RWPE1 (cell line): ENCODE data around the gene SV2C.

ENCODE experiments used
- CTCF ChIA-PET: fragments of 350-600 bp; sonication (Branson Sonifier 250); formaldehyde crosslinking; extraction: SDS; loops from one replicate; lab custom pipeline; 2021; lab: Yijun Ruan, JAX
- POLR2A ChIA-PET: fragments of 400-600 bp; formaldehyde crosslinking; extraction: SDS; loops from one replicate; lab custom pipeline; 2020; ENCODE audit warnings: antibody characterized with exemption; ENCODE audit not compliant: low non-redundant PET; lab: Yijun Ruan, JAX
- DNase-seq: peaks from one replicate; pipeline ENCODE4 v3.0.0; 2012; ENCODE audit warnings: low spot score
- H3K27ac ChIP-seq: fragments of 450-650 bp; 2 replicates; pipeline ENCODE4 v1.5.1; 2017
- TF ChIP-seq, protein P1 (sequence below): fragments of 450-650 bp; conservative IDR thresholded peaks from 2 replicates; pipeline ENCODE4 v1.5.1; 2017; ENCODE audit warnings: low read depth, mild to moderate bottlenecking

SV2C gene

DNA sequence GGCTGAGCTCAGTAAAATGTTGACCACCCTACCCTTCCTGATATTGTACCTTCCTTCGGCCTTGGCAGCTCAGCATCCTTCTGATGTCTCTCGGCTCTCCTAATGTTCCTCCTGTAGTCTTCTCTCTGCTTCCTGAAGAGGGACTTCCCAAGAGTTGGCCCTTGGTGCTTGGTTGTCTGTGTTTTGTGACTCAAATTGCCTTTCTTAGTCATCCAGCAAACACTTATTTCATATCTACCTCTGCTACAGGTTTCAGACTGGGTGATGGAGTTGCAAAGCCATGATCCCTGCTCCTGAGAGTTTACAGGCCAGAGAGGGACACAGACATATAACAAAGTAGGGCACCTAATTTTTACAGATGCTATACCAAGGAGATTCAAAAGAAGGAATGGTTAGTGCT, 70.1 kb downstream of the SV2C start:
- H3K27ac ChIP-seq = no peak overlapping the region
- TF ChIP-seq, protein P1, sequence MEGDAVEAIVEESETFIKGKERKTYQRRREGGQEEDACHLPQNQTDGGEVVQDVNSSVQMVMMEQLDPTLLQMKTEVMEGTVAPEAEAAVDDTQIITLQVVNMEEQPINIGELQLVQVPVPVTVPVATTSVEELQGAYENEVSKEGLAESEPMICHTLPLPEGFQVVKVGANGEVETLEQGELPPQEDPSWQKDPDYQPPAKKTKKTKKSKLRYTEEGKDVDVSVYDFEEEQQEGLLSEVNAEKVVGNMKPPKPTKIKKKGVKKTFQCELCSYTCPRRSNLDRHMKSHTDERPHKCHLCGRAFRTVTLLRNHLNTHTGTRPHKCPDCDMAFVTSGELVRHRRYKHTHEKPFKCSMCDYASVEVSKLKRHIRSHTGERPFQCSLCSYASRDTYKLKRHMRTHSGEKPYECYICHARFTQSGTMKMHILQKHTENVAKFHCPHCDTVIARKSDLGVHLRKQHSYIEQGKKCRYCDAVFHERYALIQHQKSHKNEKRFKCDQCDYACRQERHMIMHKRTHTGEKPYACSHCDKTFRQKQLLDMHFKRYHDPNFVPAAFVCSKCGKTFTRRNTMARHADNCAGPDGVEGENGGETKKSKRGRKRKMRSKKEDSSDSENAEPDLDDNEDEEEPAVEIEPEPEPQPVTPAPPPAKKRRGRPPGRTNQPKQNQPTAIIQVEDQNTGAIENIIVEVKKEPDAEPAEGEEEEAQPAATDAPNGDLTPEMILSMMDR = no peak
- POLR2A ChIA-PET = no interaction called here
- CTCF ChIA-PET = interaction anchor here (0.6 to 3.4 kb wide), 2 partner anchors 22 to 159 kb away, joined by 3 to 14 read pairs; no protein-coding TSS in a partner anchor
- no peak for DNase-seq

DNA sequence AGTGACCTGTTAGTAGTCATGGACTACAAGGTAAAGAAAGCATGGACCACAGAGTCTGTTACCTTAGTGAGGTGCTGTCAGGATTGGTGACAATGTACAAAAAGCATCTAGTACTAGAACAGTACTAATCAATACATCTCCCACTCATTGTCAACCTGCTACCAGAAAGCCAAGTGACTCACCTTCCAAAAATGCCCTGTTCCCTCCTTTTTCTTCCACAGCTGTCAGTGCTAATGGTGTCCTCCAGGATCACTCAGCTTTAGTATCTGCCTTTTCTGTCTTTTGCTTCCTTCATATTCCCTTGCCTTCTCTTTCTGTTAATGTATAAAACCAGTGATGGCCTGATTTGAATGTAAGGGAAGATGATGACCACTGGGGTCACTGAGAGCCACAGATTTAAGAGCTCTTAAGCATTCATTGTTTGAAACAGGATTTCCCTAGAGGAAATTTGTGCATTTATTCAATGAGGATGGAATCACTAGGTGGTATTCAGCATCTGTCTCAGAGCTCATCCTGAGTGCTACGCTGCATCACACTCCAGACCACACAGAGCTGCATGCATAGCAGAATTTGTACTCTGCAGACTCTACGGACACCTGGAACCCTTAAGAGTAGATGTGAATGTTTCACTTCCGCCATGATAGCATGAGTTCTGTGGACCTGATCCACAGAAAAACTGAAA, 71.0 kb downstream of the SV2C start:
- TF ChIP-seq, protein P1 = no peak
- no peak for DNase-seq
- CTCF ChIA-PET = interaction anchor here (3.4 kb wide), 1 partner anchor 21 kb away, joined by 14 read pairs; no protein-coding TSS in a partner anchor
- H3K27ac ChIP-seq = no peak overlapping the region
- POLR2A ChIA-PET = no interaction called here

GRCh38 chr5:76155536-76155935, 72.4 kb downstream of the SV2C start:
- H3K27ac ChIP-seq = no peak overlapping the region
- no peak for DNase-seq
- POLR2A ChIA-PET = interaction anchor here (0.7 kb wide), 1 partner anchor 17 kb away, joined by 6 read pairs; no protein-coding TSS in a partner anchor
- CTCF ChIA-PET = interaction anchor here (2.7 kb wide), 1 partner anchor 20 kb away, joined by 12 read pairs; no protein-coding TSS in a partner anchor
- TF ChIP-seq, protein P1 = no peak

DNA sequence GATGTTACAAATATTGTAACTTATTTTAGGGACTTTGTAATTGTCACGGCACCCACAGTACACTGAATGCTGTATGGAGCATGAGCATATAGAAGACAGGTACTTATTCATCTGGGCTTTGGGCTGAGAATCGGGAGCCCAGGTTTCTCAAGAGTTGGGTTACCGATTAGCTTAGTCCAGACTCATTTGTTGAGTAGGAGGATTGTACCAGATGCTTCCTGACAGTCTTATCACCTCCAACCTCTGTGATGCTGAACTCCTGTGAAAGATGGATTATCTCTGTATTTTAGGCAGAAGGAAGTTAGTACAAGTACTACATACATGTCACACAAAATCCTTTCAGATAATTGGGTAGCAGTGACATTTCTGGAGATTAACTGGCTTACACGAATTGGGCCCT, 79.2 kb downstream of the SV2C start:
- ChIA-PET CTCF (interaction anchor here (0.6 to 3.0 kb wide), 3 partner anchors 13 to 427 kb away, joined by 3 to 22 read pairs (median 4); no protein-coding TSS in a partner anchor), POLR2A (no interaction called here)
- DNase-seq = no peak
- TF ChIP-seq, protein P1 = no peak
- no peak overlapping the region for H3K27ac ChIP-seq

GRCh38 chr5:76163111-76163628, 80.0 kb downstream of the SV2C start:
- DNase-seq = no peak
- H3K27ac ChIP-seq = no peak overlapping the region
- ChIA-PET POLR2A (no interaction called here), CTCF (interaction anchor here (3.0 kb wide), 1 partner anchor 12 kb away, joined by 22 read pairs; no protein-coding TSS in a partner anchor)
- TF ChIP-seq, protein P1 = no peak

DNA sequence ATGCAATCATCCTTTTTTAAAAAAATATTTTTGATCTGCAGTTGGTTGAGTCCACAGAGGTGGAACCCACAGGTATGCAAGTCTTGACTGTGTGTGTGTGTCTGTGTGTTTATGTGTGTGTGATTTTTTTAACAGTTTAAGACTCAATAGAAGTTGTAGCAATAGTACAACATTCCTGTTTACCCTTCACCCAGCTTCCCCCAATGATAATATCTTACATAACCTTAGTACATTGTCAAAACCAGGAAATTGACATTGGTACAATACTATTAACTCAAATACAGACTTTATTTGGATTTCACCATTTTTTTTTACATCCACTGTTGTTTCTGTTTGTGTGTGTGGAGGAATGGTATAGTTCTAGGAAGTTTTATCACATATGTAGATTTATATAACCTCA, 81.8 kb downstream of the SV2C start:
- no peak for DNase-seq
- no peak overlapping the region for H3K27ac ChIP-seq
- CTCF ChIA-PET = interaction anchor here (0.6 to 1.0 kb wide), 2 partner anchors 162 to 430 kb away, joined by 3 to 4 read pairs; no protein-coding TSS in a partner anchor
- TF ChIP-seq, protein P1 = no peak
- POLR2A ChIA-PET = no interaction called here
